Smooth muscle cell of the pulmonary artery (primary cell): Measurements from ENCODE around the gene NDEL1. TPM values are rescaled to one million over a fixed set of nuclear protein-coding genes. Genes with fewer than 3 reads are reported as not detected.

ENCODE experiments used
- total RNA-seq: library from RNA; depleted of rRNA; stranded (reverse); fragments of >200 nt; gene quantifications from 2 replicates; pipeline ENCODE4 v1.2.3, GENCODE V29; 2014

Gene NDEL1, protein sequence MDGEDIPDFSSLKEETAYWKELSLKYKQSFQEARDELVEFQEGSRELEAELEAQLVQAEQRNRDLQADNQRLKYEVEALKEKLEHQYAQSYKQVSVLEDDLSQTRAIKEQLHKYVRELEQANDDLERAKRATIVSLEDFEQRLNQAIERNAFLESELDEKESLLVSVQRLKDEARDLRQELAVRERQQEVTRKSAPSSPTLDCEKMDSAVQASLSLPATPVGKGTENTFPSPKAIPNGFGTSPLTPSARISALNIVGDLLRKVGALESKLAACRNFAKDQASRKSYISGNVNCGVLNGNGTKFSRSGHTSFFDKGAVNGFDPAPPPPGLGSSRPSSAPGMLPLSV
- total RNA-seq = 56.0 and 57.7 TPM in 2 replicates

DNA sequence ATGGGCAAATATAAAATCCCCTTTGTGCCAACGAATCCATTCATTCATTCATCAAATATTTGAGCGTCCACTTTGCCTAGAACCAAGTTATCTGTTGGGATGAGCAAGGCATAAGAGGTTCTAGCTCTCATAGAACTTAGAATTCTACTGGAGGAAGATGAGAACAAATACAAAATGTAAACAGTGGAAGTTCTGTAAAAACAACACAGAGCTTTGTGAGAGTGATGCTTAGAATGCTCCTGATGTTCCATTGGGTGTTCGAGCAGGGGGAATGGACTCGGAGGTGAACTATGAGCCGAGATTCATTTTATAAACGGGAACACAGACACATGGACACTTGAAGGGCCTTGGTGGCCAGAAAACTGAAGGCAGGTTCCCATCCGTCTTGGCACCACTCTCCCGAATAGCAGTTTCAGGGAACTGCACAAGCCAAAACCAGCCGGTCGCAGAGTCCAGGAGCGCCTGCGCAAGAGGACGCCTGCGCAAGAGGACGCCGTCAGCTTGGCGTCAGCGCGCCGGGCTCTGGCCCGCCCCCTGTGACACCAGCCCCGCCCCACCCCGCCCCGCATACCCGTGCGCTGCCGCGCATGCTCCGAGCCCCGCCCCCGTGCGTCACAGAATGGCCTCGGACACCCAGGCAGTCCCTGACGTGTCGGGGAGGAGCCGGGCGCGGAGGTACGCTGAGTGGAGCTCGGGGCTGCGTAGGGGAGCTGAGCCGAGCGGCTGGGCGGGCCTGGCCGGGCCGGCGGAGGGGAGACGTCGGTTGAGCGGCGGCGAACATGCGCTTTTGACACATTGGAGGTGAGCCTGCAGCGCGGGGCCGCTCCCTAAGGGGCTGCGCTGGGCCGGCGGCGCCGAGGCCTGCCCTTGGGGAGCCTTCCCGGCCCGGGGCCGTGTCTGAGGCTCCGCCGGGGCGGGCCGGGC is at the start of gene NDEL1:
NDEL1 (plus strand) TSS at position 640 of the 924 bp plus-strand sequence. CDS start 8,388 bp downstream, outside the sequence.

DNA sequence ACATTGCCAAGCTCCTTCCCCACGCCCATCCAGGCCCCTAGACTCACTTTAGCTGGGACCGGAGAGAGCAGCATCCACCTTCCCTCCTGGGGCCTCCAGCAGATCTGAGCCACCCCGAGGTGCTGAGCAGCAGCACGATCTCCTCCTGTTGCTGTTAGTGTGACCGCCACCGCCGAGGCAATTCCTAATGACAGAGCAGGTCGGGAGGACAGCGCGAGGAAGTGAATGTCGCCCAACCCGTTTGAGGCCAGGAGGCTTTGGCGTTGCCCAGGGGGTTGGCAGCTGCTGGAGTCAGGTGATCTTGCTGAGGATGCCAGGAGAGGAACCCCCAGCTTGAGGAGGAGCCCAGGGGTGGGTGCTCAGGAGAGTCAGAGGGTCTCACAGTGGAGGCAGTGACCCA is 38.0 kb upstream of the NDEL1 start, which contains the start of gene RNF222:
RNF222 (minus strand) TSS at position 192 of the 400 bp plus-strand sequence. CDS start 4,366 bp downstream, outside the sequence.

Other genes starting within 250 kb of the NDEL1 start
- gene BORCS6, start 245.7 kb upstream of the NDEL1 start, total RNA-seq = 5.7 and 7.7 TPM in 2 replicates
- gene AURKB, start 225.3 kb upstream of the NDEL1 start, total RNA-seq = 2.8 and 5.5 TPM in 2 replicates
- gene CTC1, start 187.8 kb upstream of the NDEL1 start, total RNA-seq = 6.8 and 7.9 TPM in 2 replicates
- 14.1 and 27.2 TPM in 2 replicates for gene PFAS, start 186.6 kb upstream of the NDEL1 start, total RNA-seq
- gene RANGRF, start 147.2 kb upstream of the NDEL1 start, total RNA-seq = 7.9 and 9.4 TPM in 2 replicates
- gene SLC25A35, start 140.5 kb upstream of the NDEL1 start, total RNA-seq = 0.78 and 1.3 TPM in 2 replicates
- gene ARHGEF15, start 125.6 kb upstream of the NDEL1 start, total RNA-seq = 0.03 and 0.07 TPM in 2 replicates
- gene ODF4, start 96.0 kb upstream of the NDEL1 start, total RNA-seq = not detected in 2 replicates
- gene RPL26, start 52.7 kb upstream of the NDEL1 start, total RNA-seq = 1,414 and 1,770 TPM in 2 replicates
- gene RNF222, start 38.1 kb upstream of the NDEL1 start, total RNA-seq = not detected in 2 replicates
- 184 and 349 TPM in 2 replicates for gene MYH10, start 194.8 kb downstream of the NDEL1 start, total RNA-seq